Measurements from ENCODE around the gene CD320. TPM values are rescaled to one million over a fixed set of nuclear protein-coding genes. Genes with fewer than 3 reads are reported as not detected.

CD320 gene
- total and polyA plus RNA-seq, 2 of the 8 experiments (the other 6 are each of a cell fraction or from before 2014, with no cell fraction given) = 80.4 to 157 TPM

DNA sequence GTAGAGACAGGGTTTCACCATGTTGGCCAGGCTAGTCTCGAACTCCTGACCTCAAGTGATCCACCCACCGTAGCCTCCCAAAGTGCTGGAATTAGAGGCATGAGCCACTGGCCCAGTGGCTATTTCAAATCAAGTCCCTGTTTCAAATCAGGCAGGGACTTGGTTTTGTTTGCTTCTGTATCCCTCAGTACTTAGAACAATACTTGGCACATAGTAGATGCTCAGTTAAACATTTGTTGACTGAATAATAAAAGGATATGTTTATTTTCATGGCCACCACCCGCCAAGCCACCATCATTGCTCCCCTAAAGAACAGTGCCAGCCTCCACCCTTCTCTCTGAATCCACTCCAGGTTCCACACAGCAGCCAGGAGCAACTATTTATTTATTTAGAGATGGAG is 17.3 kb upstream of the CD320 start:
- POLR2A ChIA-PET (ENCODE audit: partially characterized antibody) = interaction anchor here (0.6 to 27.1 kb wide), 5 partner anchors 4 to 229 kb away, joined by 3 to 583 read pairs (median 3); partner anchors contain the start of genes CD320, KANK3, NDUFA7 and RPS28
- Histone ChIP-seq H3K14ac (ENCODE audit: insufficient read length) (no peak overlapping the region), H3K36me3 (ENCODE audit: control insufficient read depth in 2 of 4, insufficient read depth in 4 of 4, low read length in 3 of 4) (peaks cover 13 to 20% (median 15%) of the 10 kb centered on the region in 4 experiments), H3K79me2 (ENCODE audit: control insufficient read depth in 1 of 2, insufficient read depth in 2 of 2, low read length in 2 of 2) (peaks cover 0 to 25% of the 10 kb centered on the region in 2 experiments; a peak in 2 of 4 replicates), H2BK15ac (ENCODE audit: low read length) (no peak overlapping the region), H3K4ac (replicated peaks; ENCODE audit: insufficient read length, low read depth, low read length) (no peak overlapping the region), H2BK12ac (ENCODE audit: low read depth, low read length) (no peak overlapping the region), H3K18ac (ENCODE audit: extremely low read depth, low read length) (no peak overlapping the region), H4K8ac (ENCODE audit: extremely low read depth, insufficient read depth, low read length) (no peak overlapping the region), H2AFZ (ENCODE audit: low read length) (no peak overlapping the region), H3K56ac (replicated peaks; ENCODE audit: insufficient read length, low read depth, low read length) (no peak overlapping the region), H2BK5ac (ENCODE audit: low read depth, low read length) (no peak overlapping the region), H3K27ac (ENCODE audit: low read depth, low read length) (no peak overlapping the region), H2AK5ac (ENCODE audit: low read depth, low read length) (no peak overlapping the region), H3K27me3 (replicated peaks in 1 of 4; ENCODE audit: control insufficient read depth in 3 of 4, extremely low read depth in 1 of 4, insufficient read depth in 3 of 4, low read length in 3 of 4) (no peaks in the 10 kb centered on the region; a peak in 2 of 7 replicates), H2BK20ac (ENCODE audit: low read length) (no peak overlapping the region), H3K79me1 (ENCODE audit: low read depth, low read length) (peaks cover 10% of the 10 kb centered on the region; the same call in 1 of the 2 replicates), H4K20me1 (replicated peaks in 1 of 2; ENCODE audit: control insufficient read depth in 1 of 2, insufficient read depth in 2 of 2, low read length in 2 of 2) (peaks cover 5 to 15% of the 10 kb centered on the region in 2 experiments), H2BK120ac (replicated peaks; ENCODE audit: low read depth, low read length) (no peak overlapping the region), H4K91ac (replicated peaks; ENCODE audit: insufficient read length, low read length) (no peak overlapping the region), H4K5ac (ENCODE audit: insufficient read length, low read depth, low read length) (no peak overlapping the region), H3K9me3 (ENCODE audit: insufficient read depth in 2 of 2, low read depth in 1 of 2, low read length in 1 of 2) (no peaks in the 10 kb centered on the region), H3K23ac (ENCODE audit: insufficient read length) (no peak overlapping the region), H3K4me3 (ENCODE audit: extremely low read depth in 1 of 4, insufficient read depth in 2 of 4, low read depth in 3 of 4, low read length in 4 of 4) (no peak overlapping the region), H3K4me2 (ENCODE audit: insufficient read depth in 1 of 2, low read depth in 2 of 2, low read length in 2 of 2) (no peak overlapping the region), H3K23me2 (ENCODE audit: low read depth, low read length) (peaks cover 15% of the 10 kb centered on the region), H3K4me1 (replicated peaks in 1 of 4; ENCODE audit: control insufficient read depth in 3 of 4, insufficient read depth in 4 of 4, low read length in 3 of 4) (peaks cover 0 to 8% (median 5%) of the 10 kb centered on the region in 4 experiments; a peak in 5 of 7 replicates), H3K9ac (replicated peaks in 1 of 4; ENCODE audit: extremely low read depth in 1 of 4, low read depth in 3 of 4, low read length in 3 of 4) (no peak overlapping the region)
- CTCF ChIA-PET (ENCODE audit: partially characterized antibody) = interaction anchor here (0.6 to 1.3 kb wide), 5 partner anchors 9 to 33 kb away, joined by 3 to 5 read pairs (median 3); no protein-coding TSS in a partner anchor
- no peak for DNase-seq (ENCODE audit: low read depth in 1 of 2, low spot score in 2 of 2)
- no peak for FAIRE-seq
- TF ChIP-seq SRF (IDR thresholded peaks at IDR 0.05; ENCODE audit: low read depth, low read length) (no peak), JUN (IDR thresholded peaks at IDR 0.05; ENCODE audit: low read depth, low read length) (no peak), ZNF274 (IDR thresholded peaks at IDR 0.05; ENCODE audit: borderline replicate concordance, extremely low read depth, low read length) (no peak), SIRT6 (IDR thresholded peaks at IDR 0.05; ENCODE audit: low read length) (no peak), CHD1 (IDR thresholded peaks at IDR 0.05; ENCODE audit: low read depth, low read length) (no peak), TCF12 (IDR thresholded peaks at IDR 0.05; ENCODE audit: low read depth, low read length) (no peak), SIN3A (conservative IDR thresholded peaks at IDR 0.05 in 1 of 2, IDR thresholded peaks at IDR 0.05 in 1 of 2; ENCODE audit: low read depth in 1 of 2, low read length in 2 of 2) (no peak)
- 86% methylated on average over 3 of the region's 3 CpGs; no CpG with 5 or more reads in 1 of the 2 experiments for WGBS, 2 experiments (ENCODE audit: extremely low coverage in 1 of 2, insufficient coverage in 1 of 2, insufficient read length in 1 of 2, insufficient replicate concordance in 2 of 2, low coverage in 1 of 2, low lambda C conversion rate in 2 of 2, missing lambda C conversion rate in 1 of 2)

Measured in H1 (cell line).